ENCODE results near the gene FAM209B. TPM values are rescaled to one million over a fixed set of nuclear protein-coding genes. Genes with fewer than 3 reads are reported as not detected.
"Not testable (repeated sequence)": the region's sequence is repeated elsewhere in the genome, so short reads cannot be mapped to it uniquely, and the experiment has no call there.

The FAM209B gene
- total RNA-seq (ENCODE audit: insufficient read depth, low replicate concordance), result not detected

- DNase-seq (ENCODE audit: low spot score), result not testable (repeated sequence)
Measured at GRCh38 chr20:56532946-56533345, at the start of gene FAM209B. TSS of gene FAM209B (plus strand) at chr20:56533246. CDS start at chr20:56533342, 96 bp downstream.

- no peak for DNase-seq (ENCODE audit: low spot score)
Measured at GRCh38 chr20:56483970-56484369, 49.1 kb upstream of the FAM209B start.

GRCh38 chr20:56487216-56487615 is 45.8 kb upstream of the FAM209B start:
- no peak for DNase-seq (ENCODE audit: low spot score)

- DNase-seq (ENCODE audit: low spot score), result no peak
Measured at GRCh38 chr20:56488566-56488965, 44.5 kb upstream of the FAM209B start.

- DNase-seq (ENCODE audit: low spot score), result no peak
Measured at GRCh38 chr20:56501116-56501515, 31.9 kb upstream of the FAM209B start.

GRCh38 chr20:56503916-56504315 is 29.1 kb upstream of the FAM209B start:
- peak; percentile 15 for DNase-seq (ENCODE audit: low spot score)

GRCh38 chr20:56504373-56505005 is 28.6 kb upstream of the FAM209B start:
- DNase-seq (ENCODE audit: low spot score), result no peak

- DNase-seq (ENCODE audit: low spot score), result no peak
Measured at GRCh38 chr20:56506103-56506502, 26.9 kb upstream of the FAM209B start.

- DNase-seq (ENCODE audit: low spot score), result no peak
Measured at GRCh38 chr20:56511926-56512325, 21.1 kb upstream of the FAM209B start.

GRCh38 chr20:56513161-56514150 is 19.6 kb upstream of the FAM209B start:
- DNase-seq (ENCODE audit: low spot score), result peak; percentile 75

- DNase-seq (ENCODE audit: low spot score), result no peak
Measured at GRCh38 chr20:56516631-56517030, 16.4 kb upstream of the FAM209B start.

GRCh38 chr20:56517211-56517610 is 15.8 kb upstream of the FAM209B start:
- DNase-seq (ENCODE audit: low spot score), result no peak

GRCh38 chr20:56517641-56518040 is 15.4 kb upstream of the FAM209B start:
- DNase-seq (ENCODE audit: low spot score), result no peak

- no peak for DNase-seq (ENCODE audit: low spot score)
Measured at GRCh38 chr20:56518126-56518525, 14.9 kb upstream of the FAM209B start.

GRCh38 chr20:56518721-56519398 is 14.2 kb upstream of the FAM209B start:
- DNase-seq (ENCODE audit: low spot score), result no peak

- DNase-seq (ENCODE audit: low spot score), result no peak
Measured at GRCh38 chr20:56519551-56519950, 13.5 kb upstream of the FAM209B start.

- DNase-seq (ENCODE audit: low spot score), result no peak
Measured at GRCh38 chr20:56520180-56520579, 12.9 kb upstream of the FAM209B start.

- not testable (repeated sequence) for DNase-seq (ENCODE audit: low spot score)
Measured at GRCh38 chr20:56520746-56521354, 12.2 kb upstream of the FAM209B start.

- no peak for DNase-seq (ENCODE audit: low spot score)
Measured at GRCh38 chr20:56522311-56522710, 10.7 kb upstream of the FAM209B start.

GRCh38 chr20:56524444-56524843 is 8.6 kb upstream of the FAM209B start, which contains the start of gene FAM209A:
TSS of gene FAM209A (plus strand) at chr20:56524744. CDS start at chr20:56524809, 65 bp downstream.
- not testable (repeated sequence) for DNase-seq (ENCODE audit: low spot score)

GRCh38 chr20:56527521-56527920 is 5.5 kb upstream of the FAM209B start:
- DNase-seq (ENCODE audit: low spot score), result no peak

Measured in umbilical cord (tissue), 2 donors.